22Rv1 (cell line): ENCODE results near the gene CYP3A7.

ENCODE experiments used
- CTCF ChIP-seq: fragments of 450-650 bp; IDR thresholded peaks from 2 replicates; pipeline ENCODE4 v1.5.1; 2017; ENCODE audit warnings: mild to moderate bottlenecking
- ZFX ChIP-seq: fragments of 450-650 bp; IDR thresholded peaks from 2 replicates; pipeline ENCODE4 v1.6.1; 2017; ENCODE audit warnings: antibody characterized with exemption, borderline replicate concordance

GRCh38 chr7:99694201-99694911 is 40.6 kb downstream of the CYP3A7 start:
- TF ChIP-seq CTCF (no peak), ZFX (no peak)
